22Rv1 (cell line): Measurements from ENCODE around the gene VSTM2B.

ENCODE experiments used
- CTCF ChIP-seq: fragments of 450-650 bp; IDR thresholded peaks from 2 replicates; pipeline ENCODE4 v1.5.1; 2017; ENCODE audit warnings: mild to moderate bottlenecking
- ZFX ChIP-seq: fragments of 450-650 bp; IDR thresholded peaks from 2 replicates; pipeline ENCODE4 v1.6.1; 2017; ENCODE audit warnings: antibody characterized with exemption, borderline replicate concordance

GRCh38 chr19:29495901-29496441 is 29.8 kb upstream of the VSTM2B start:
- TF ChIP-seq CTCF, result no peak
- no peak for TF ChIP-seq ZFX
